SK-N-SH (cell line): ENCODE data around the gene RASA3.

Experiments used
- MXI1 ChIP-seq: IDR thresholded peaks from 2 replicates; pipeline ENCODE4 v1.6.1; 2012; ENCODE audit warnings: mild to moderate bottlenecking, low read depth, low read length, improper control_type of control experiment
- NFIC ChIP-seq: IDR thresholded peaks from 2 replicates; pipeline ENCODE4 v1.4.0; 2012; ENCODE audit warnings: borderline replicate concordance
- RAD21 ChIP-seq: IDR thresholded peaks from 2 replicates; pipeline ENCODE4 v1.6.1; 2012; ENCODE audit warnings: mild to moderate bottlenecking, low read length
- RFX5 ChIP-seq: IDR thresholded peaks from 2 replicates; pipeline ENCODE4 v1.6.1; 2012; ENCODE audit warnings: mild to moderate bottlenecking, improper control_type of control experiment, low read length
- TF ChIP-seq, protein P1 (sequence below): fragments of 200-600 bp; sonication (generic); IDR thresholded peaks from 2 replicates; pipeline ENCODE4 v1.6.1; 2017; ENCODE audit warnings: antibody characterized with exemption, mild to moderate bottlenecking, moderate library complexity

DNA sequence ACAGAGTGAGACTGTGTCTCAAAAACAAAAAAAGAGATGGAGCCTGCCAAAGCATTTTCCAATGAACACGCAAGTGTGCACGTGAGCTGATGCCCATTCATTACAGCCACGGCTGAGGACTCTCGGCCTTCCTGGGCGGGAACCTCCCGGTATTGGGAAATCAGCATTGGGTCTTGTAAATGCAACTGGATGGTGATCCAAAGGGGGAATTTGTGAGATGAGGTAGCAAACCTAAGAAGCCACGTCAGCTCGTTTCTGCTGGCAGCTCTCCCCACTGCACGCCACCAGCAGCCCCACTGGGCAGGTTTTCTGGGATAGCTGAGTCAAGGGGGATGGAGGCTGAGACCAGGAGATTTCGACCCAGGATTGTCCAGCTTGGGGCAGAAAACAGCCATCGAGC is 170.0 kb downstream of the RASA3 start:
- TF ChIP-seq RFX5 (no peak), RAD21 (no peak), NFIC (no peak), MXI1 (no peak)
- TF ChIP-seq, protein P1, sequence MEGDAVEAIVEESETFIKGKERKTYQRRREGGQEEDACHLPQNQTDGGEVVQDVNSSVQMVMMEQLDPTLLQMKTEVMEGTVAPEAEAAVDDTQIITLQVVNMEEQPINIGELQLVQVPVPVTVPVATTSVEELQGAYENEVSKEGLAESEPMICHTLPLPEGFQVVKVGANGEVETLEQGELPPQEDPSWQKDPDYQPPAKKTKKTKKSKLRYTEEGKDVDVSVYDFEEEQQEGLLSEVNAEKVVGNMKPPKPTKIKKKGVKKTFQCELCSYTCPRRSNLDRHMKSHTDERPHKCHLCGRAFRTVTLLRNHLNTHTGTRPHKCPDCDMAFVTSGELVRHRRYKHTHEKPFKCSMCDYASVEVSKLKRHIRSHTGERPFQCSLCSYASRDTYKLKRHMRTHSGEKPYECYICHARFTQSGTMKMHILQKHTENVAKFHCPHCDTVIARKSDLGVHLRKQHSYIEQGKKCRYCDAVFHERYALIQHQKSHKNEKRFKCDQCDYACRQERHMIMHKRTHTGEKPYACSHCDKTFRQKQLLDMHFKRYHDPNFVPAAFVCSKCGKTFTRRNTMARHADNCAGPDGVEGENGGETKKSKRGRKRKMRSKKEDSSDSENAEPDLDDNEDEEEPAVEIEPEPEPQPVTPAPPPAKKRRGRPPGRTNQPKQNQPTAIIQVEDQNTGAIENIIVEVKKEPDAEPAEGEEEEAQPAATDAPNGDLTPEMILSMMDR = no peak
